CD8-positive, alpha-beta memory T cell (primary cell): Measurements from ENCODE around the gene GTSE1. TPM values are rescaled to one million over a fixed set of nuclear protein-coding genes. Genes with fewer than 3 reads are reported as not detected.

Source experiments
- CTCF ChIA-PET: fragments of 350-600 bp; sonication (Branson Sonifier 250); formaldehyde crosslinking; loops from one replicate; lab custom pipeline; 2021; ENCODE audit warnings: antibody characterized with exemption; lab: Charles Lee
- POLR2A ChIA-PET: fragments of 350-600 bp; sonication (Branson Sonifier 250); formaldehyde crosslinking; loops from one replicate; lab custom pipeline; 2021; ENCODE audit warnings: antibody characterized with exemption; lab: Charles Lee
- DNase-seq, 5 donors: peaks; one replicate each; pipeline versions ENCODE4 v3.0.0 to v3.0.0-alpha.2; 2020 to 2022; ENCODE audit warnings: mixed read lengths in 1 of 5
- H3K27ac ChIP-seq: one replicate; pipeline ENCODE4 v1.7.0; 2013; ENCODE audit warnings: low read depth, mild to moderate bottlenecking, low read length, moderate library complexity
- H3K27me3 ChIP-seq: 2 replicates; pipeline ENCODE4 v1.7.0; 2013; ENCODE audit warnings: low read length, mild to moderate bottlenecking; ENCODE audit not compliant: insufficient read depth, poor library complexity, severe bottlenecking
- H3K36me3 ChIP-seq: 2 replicates; pipeline ENCODE4 v1.7.0; 2013; ENCODE audit warnings: mild to moderate bottlenecking, low read length, moderate library complexity; ENCODE audit not compliant: insufficient read depth
- H3K4me1 ChIP-seq: 2 replicates; pipeline ENCODE4 v1.7.0; 2013; ENCODE audit warnings: mild to moderate bottlenecking, low read length, moderate library complexity; ENCODE audit not compliant: insufficient read depth
- H3K4me3 ChIP-seq: 2 replicates; pipeline ENCODE4 v1.7.0; 2013; ENCODE audit warnings: mild to moderate bottlenecking, low read length
- H3K9me3 ChIP-seq: 2 replicates; pipeline ENCODE4 v1.7.0; 2013; ENCODE audit warnings: mild to moderate bottlenecking, low read length
- H3K27ac Mint-ChIP-seq, 8 donors: one replicate each; pipeline ENCODE4 v1.8.0; 2020 to 2021; ENCODE audit warnings: mixed read lengths in 8 of 8, mild to moderate bottlenecking in 6 of 8, inconsistent platforms in 3 of 8, moderate library complexity in 3 of 8
- H3K27me3 Mint-ChIP-seq, 2 donors: one replicate each; pipeline ENCODE4 v1.8.0; 2020 to 2021; ENCODE audit warnings: mixed read lengths in 2 of 2, mild to moderate bottlenecking in 1 of 2, moderate library complexity in 1 of 2
- H3K36me3 Mint-ChIP-seq, 3 donors: one replicate each; pipeline ENCODE4 v1.8.0; 2020 to 2021; ENCODE audit warnings: mixed read lengths in 3 of 3, inconsistent platforms in 1 of 3, mild to moderate bottlenecking in 1 of 3
- H3K4me1 Mint-ChIP-seq, 3 donors: one replicate each; pipeline ENCODE4 v1.8.0; 2020 to 2021; ENCODE audit warnings: mixed read lengths in 3 of 3, inconsistent platforms in 1 of 3, mild to moderate bottlenecking in 1 of 3
- H3K4me3 Mint-ChIP-seq, 7 donors: one replicate each; pipeline ENCODE4 v1.8.0; 2020 to 2021; ENCODE audit warnings: mixed read lengths in 7 of 7, mild to moderate bottlenecking in 6 of 7, moderate library complexity in 4 of 7, inconsistent platforms in 2 of 7
- H3K9me3 Mint-ChIP-seq, 5 donors: one replicate each; pipeline ENCODE4 v1.8.0; 2020 to 2022; ENCODE audit warnings: mixed read lengths in 5 of 5, mild to moderate bottlenecking in 3 of 5, moderate library complexity in 2 of 5, inconsistent platforms in 1 of 5
- polyA plus RNA-seq: library from polyadenylated mRNA; unstranded; fragments of 300-500 nt; fragmentation: Illumina TruSeq; gene quantifications from one replicate; pipeline ENCODE4 v1.2.3, GENCODE V29; 2021
- total RNA-seq, 2 experiments: library from RNA; stranded (reverse); gene quantifications; one replicate each; pipeline ENCODE4 v1.2.3, GENCODE V29; 2021

GTSE1 gene
- total and polyA plus RNA-seq, 3 experiments from 2014 or later, result 0.10 to 30.9 (median 27.4) TPM

DNA sequence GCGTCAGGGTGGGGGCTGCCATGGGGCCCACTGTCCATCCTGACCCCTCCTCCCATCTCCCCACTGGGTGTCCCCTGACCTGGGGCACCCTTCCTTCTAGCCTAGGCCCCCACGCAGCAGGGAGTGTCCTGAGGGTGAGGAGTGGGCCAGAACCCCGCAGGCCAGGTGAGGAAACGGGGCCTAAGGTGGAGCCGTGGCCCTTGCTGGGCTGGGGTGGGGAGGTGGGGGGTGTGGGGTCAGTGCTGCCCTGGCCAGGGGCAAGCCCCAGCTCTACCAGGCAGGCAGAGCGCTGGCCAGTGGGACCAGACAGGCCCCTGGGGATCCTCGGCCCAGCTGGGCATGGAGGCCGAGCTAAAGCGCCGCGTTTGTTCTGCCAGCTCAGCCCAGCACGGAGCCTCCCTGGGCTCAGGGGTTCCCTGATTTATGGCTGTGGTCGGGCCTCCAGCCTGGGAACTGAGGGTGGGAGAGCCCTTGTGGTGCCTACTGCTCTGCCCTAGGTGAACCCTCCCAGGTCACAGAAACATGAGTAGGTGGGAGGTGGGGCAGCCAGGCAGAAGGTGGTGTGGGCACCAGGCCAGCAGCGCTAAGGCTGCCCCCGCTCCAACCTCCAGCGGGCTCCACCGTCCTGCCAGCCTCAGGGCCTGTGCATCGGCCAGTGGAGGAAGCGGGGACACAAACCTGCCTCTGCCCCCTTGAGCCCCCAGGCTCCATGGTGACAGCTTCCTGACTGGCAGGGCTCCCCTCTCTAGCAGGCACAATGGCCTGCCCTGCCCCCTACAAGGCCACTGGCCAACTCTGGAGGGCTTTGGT lies 61.2 kb downstream of the GTSE1 start:
- no peak overlapping the region for H3K27ac ChIP-seq
- peak overlapping the region in 1 of 8 donors; percentile 33 for H3K27ac Mint-ChIP-seq
- ChIA-PET POLR2A (no interaction called here), CTCF (interaction anchor here (0.8 to 4.9 kb wide), 2 partner anchors 10 to 184 kb away, joined by 4 to 18 read pairs; no protein-coding TSS in a partner anchor)
- H3K9me3 ChIP-seq, result no peaks in the 10 kb centered on the region
- peaks cover 12% of the 10 kb centered on the region for H3K36me3 ChIP-seq
- no peaks in the 10 kb centered on the region for H3K4me1 ChIP-seq
- no peak overlapping the region for H3K4me3 Mint-ChIP-seq
- H3K4me1 Mint-ChIP-seq, result peaks cover 0 to 4% (median 3%) of the 10 kb centered on the region in 3 donors
- H3K36me3 Mint-ChIP-seq, result peaks cover 0 to 45% (median 3%) of the 10 kb centered on the region in 3 donors
- no peaks in the 10 kb centered on the region for H3K27me3 ChIP-seq
- DNase-seq, result no peak
- peaks cover 0 to under 1% of the 10 kb centered on the region in 2 donors for H3K27me3 Mint-ChIP-seq
- no peak overlapping the region for H3K4me3 ChIP-seq
- H3K9me3 Mint-ChIP-seq, result no peaks in the 10 kb centered on the region

- no peaks in the 10 kb centered on the region for H3K9me3 Mint-ChIP-seq
These were observed 62.1 kb downstream of the GTSE1 start for GRCh38 chr22:46358766-46359165.

DNA sequence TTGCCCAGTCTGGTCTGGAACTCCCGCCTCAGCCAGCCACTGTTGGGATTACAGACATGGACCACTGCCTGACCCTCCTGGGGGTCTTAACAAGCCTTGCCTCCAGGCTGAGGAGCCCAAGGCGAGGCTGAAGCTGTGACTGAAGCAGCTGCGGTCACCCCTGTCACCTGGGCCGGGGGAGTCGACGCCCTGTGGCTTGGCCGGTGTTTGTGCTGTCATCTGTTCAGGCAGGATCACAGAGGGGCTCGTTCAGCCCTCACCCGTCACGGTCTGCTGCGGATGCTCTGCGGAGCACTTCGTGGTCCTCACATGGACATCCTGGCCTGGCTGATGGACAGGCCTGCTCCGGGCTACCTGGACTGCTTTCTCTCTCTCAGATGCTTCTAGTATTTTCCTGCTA lies 62.7 kb downstream of the GTSE1 start:
- no peaks in the 10 kb centered on the region for H3K27me3 ChIP-seq
- CTCF ChIA-PET, result interaction anchor here (4.9 kb wide), 1 partner anchor 8 kb away, joined by 18 read pairs; no protein-coding TSS in a partner anchor
- POLR2A ChIA-PET, result no interaction called here
- Mint-ChIP-seq H3K27me3 (peaks cover 0 to 3% of the 10 kb centered on the region in 2 donors), H3K4me3 (no peak overlapping the region), H3K36me3 (peaks cover 0 to 32% (median 1%) of the 10 kb centered on the region in 3 donors), H3K9me3 (no peaks in the 10 kb centered on the region), H3K27ac (peak overlapping the region in 2 of 8 donors; percentile 42 to 54), H3K4me1 (peaks cover 0 to 4% (median 3%) of the 10 kb centered on the region in 3 donors)
- no peak overlapping the region for H3K4me3 ChIP-seq
- no peaks in the 10 kb centered on the region for H3K36me3 ChIP-seq
- no peak overlapping the region for H3K27ac ChIP-seq
- DNase-seq, result no peak
- H3K4me1 ChIP-seq, result no peaks in the 10 kb centered on the region
- H3K9me3 ChIP-seq, result no peaks in the 10 kb centered on the region

More at GRCh38 chr22:46358766-46359165, 62.1 kb downstream of the GTSE1 start:
- Mint-ChIP-seq H3K4me1 (peaks cover 0 to 4% (median 3%) of the 10 kb centered on the region in 3 donors), H3K36me3 (peaks cover 0 to 38% (median 1%) of the 10 kb centered on the region in 3 donors), H3K27me3 (peaks cover 0 to 3% of the 10 kb centered on the region in 2 donors), H3K27ac (peak overlapping the region in 1 of 8 donors; percentile 42), H3K4me3 (no peak overlapping the region)
- H3K4me1 ChIP-seq, result no peaks in the 10 kb centered on the region
- ChIA-PET CTCF (interaction anchor here (0.8 to 4.9 kb wide), 2 partner anchors 9 to 183 kb away, joined by 4 to 18 read pairs; no protein-coding TSS in a partner anchor), POLR2A (no interaction called here)
- H3K36me3 ChIP-seq, result peaks cover 5% of the 10 kb centered on the region
- DNase-seq, result no peak
- H3K27me3 ChIP-seq, result no peaks in the 10 kb centered on the region
- no peak overlapping the region for H3K4me3 ChIP-seq
- no peaks in the 10 kb centered on the region for H3K9me3 ChIP-seq
- no peak overlapping the region for H3K27ac ChIP-seq

GRCh38 chr22:46360097-46360496 lies 63.4 kb downstream of the GTSE1 start:
- H3K4me3 Mint-ChIP-seq, result no peak overlapping the region
- no peak for DNase-seq
- H3K27ac Mint-ChIP-seq, result peak overlapping the region in 1 of 8 donors; percentile 46
- Histone ChIP-seq H3K27ac (no peak overlapping the region), H3K4me3 (no peak overlapping the region), H3K4me1 (no peaks in the 10 kb centered on the region), H3K36me3 (no peaks in the 10 kb centered on the region), H3K9me3 (no peaks in the 10 kb centered on the region), H3K27me3 (no peaks in the 10 kb centered on the region)
- peaks cover 0 to 4% (median 3%) of the 10 kb centered on the region in 3 donors for H3K4me1 Mint-ChIP-seq
- CTCF ChIA-PET, result no interaction called here
- peaks cover 0 to 3% of the 10 kb centered on the region in 2 donors for H3K27me3 Mint-ChIP-seq
- H3K9me3 Mint-ChIP-seq, result no peaks in the 10 kb centered on the region
- peaks cover 0 to 27% (median 1%) of the 10 kb centered on the region in 3 donors for H3K36me3 Mint-ChIP-seq
- POLR2A ChIA-PET, result no interaction called here

DNA sequence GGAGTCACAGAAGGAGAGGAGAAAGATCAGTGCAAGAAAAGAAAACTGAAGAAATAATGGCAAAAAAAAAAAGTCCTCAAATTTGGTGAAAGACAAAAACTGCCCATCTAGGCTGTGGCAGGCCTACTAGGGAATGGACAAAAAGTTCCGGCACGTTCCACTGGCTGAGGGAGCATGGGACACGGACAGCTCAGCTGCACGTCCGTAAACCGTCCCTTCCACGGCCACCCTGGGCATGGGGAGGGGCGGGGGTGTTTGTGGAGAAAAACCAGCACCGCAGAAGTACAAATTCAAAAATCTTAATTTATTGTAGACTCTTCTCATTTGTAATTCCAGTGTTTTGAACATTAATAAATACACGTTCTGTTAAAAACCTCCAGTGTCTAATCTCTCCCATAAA lies 64.2 kb downstream of the GTSE1 start:
- no peaks in the 10 kb centered on the region for H3K27me3 ChIP-seq
- DNase-seq, result no peak
- peaks cover 0 to 21% (median 0%) of the 10 kb centered on the region in 3 donors for H3K36me3 Mint-ChIP-seq
- H3K27me3 Mint-ChIP-seq, result peaks cover 0 to 3% of the 10 kb centered on the region in 2 donors
- H3K4me3 Mint-ChIP-seq, result no peak overlapping the region
- no peaks in the 10 kb centered on the region for H3K4me1 ChIP-seq
- H3K9me3 ChIP-seq, result no peaks in the 10 kb centered on the region
- CTCF ChIA-PET, result no interaction called here
- no peaks in the 10 kb centered on the region for H3K36me3 ChIP-seq
- H3K27ac Mint-ChIP-seq, result peak overlapping the region in 1 of 8 donors; percentile 52
- H3K4me1 Mint-ChIP-seq, result peaks cover 0 to 3% (median 3%) of the 10 kb centered on the region in 3 donors
- no peak overlapping the region for H3K4me3 ChIP-seq
- POLR2A ChIA-PET, result no interaction called here
- H3K9me3 Mint-ChIP-seq, result no peaks in the 10 kb centered on the region
- no peak overlapping the region for H3K27ac ChIP-seq

GRCh38 chr22:46361826-46362202 lies 65.1 kb downstream of the GTSE1 start:
- Mint-ChIP-seq H3K27me3 (peaks cover 0 to 3% of the 10 kb centered on the region in 2 donors), H3K4me3 (no peak overlapping the region), H3K4me1 (peaks cover 0 to 3% (median 3%) of the 10 kb centered on the region in 3 donors), H3K9me3 (no peaks in the 10 kb centered on the region), H3K27ac (no peak overlapping the region), H3K36me3 (peaks cover 0 to 13% (median 0%) of the 10 kb centered on the region in 3 donors)
- ChIA-PET POLR2A (no interaction called here), CTCF (no interaction called here)
- H3K36me3 ChIP-seq, result no peaks in the 10 kb centered on the region
- H3K4me1 ChIP-seq, result no peaks in the 10 kb centered on the region
- no peaks in the 10 kb centered on the region for H3K27me3 ChIP-seq
- DNase-seq, result no peak
- no peak overlapping the region for H3K4me3 ChIP-seq
- H3K27ac ChIP-seq, result no peak overlapping the region
- H3K9me3 ChIP-seq, result no peaks in the 10 kb centered on the region

- Mint-ChIP-seq H3K4me3 (no peak overlapping the region), H3K27ac (peak overlapping the region in 4 of 8 donors; percentile 40 to 75 (median 54)), H3K4me1 (peaks cover 0 to 3% (median 3%) of the 10 kb centered on the region in 3 donors), H3K36me3 (peaks cover 0 to 10% (median 0%) of the 10 kb centered on the region in 3 donors), H3K27me3 (peaks cover 0 to 3% of the 10 kb centered on the region in 2 donors), H3K9me3 (no peaks in the 10 kb centered on the region)
- no peak for DNase-seq
- Histone ChIP-seq H3K36me3 (no peaks in the 10 kb centered on the region), H3K4me1 (no peaks in the 10 kb centered on the region), H3K27me3 (no peaks in the 10 kb centered on the region), H3K4me3 (no peak overlapping the region), H3K9me3 (no peaks in the 10 kb centered on the region), H3K27ac (no peak overlapping the region)
- ChIA-PET POLR2A (no interaction called here), CTCF (no interaction called here)
These were observed 65.7 kb downstream of the GTSE1 start for GRCh38 chr22:46362203-46362933.
